ENCODE data around the gene IFI44L. TPM values are rescaled to one million over a fixed set of nuclear protein-coding genes. Genes with fewer than 3 reads are reported as not detected.

Gene IFI44L
- total RNA-seq, 1 donor from 2014 or later, result 0.88 TPM

GRCh38 chr1:78645723-78646122, 25.5 kb downstream of the IFI44L start:
- no peak for ATAC-seq

- no peak for ATAC-seq
These were observed 27.0 kb downstream of the IFI44L start for GRCh38 chr1:78647238-78647637.

- peak; percentile 89 for ATAC-seq
These were observed 29.4 kb downstream of the IFI44L start, which contains the start of gene IFI44 for GRCh38 chr1:78649628-78650027. Gene IFI44, plus strand, starts transcription at chr1:78649831. Its CDS starts 365 bp downstream, at chr1:78650196.

GRCh38 chr1:78650114-78650660, 29.9 kb downstream of the IFI44L start:
- ATAC-seq, result no peak

GRCh38 chr1:78651241-78651640, 31.0 kb downstream of the IFI44L start:
- ATAC-seq, result no peak

GRCh38 chr1:78652019-78652560, 31.8 kb downstream of the IFI44L start:
- ATAC-seq, result no peak

- no peak for ATAC-seq
These were observed 38.7 kb downstream of the IFI44L start for GRCh38 chr1:78658901-78659300.

GRCh38 chr1:78663923-78664322, 43.7 kb downstream of the IFI44L start:
- ATAC-seq, result no peak

- ATAC-seq, result no peak
These were observed 44.5 kb downstream of the IFI44L start for GRCh38 chr1:78664763-78665162.

GRCh38 chr1:78665809-78666208, 45.6 kb downstream of the IFI44L start:
- no peak for ATAC-seq

- no peak for ATAC-seq
These were observed 47.7 kb downstream of the IFI44L start for GRCh38 chr1:78667939-78668338.

GRCh38 chr1:78668427-78668826, 48.2 kb downstream of the IFI44L start:
- ATAC-seq, result no peak

- no peak for ATAC-seq
These were observed 52.2 kb downstream of the IFI44L start for GRCh38 chr1:78672428-78672827.

- no peak for ATAC-seq
These were observed 52.9 kb downstream of the IFI44L start for GRCh38 chr1:78673120-78673519.

- no peak for ATAC-seq
These were observed 56.2 kb downstream of the IFI44L start for GRCh38 chr1:78676347-78676982.

GRCh38 chr1:78676993-78677392, 56.7 kb downstream of the IFI44L start:
- no peak for ATAC-seq

- no peak for ATAC-seq
These were observed 57.5 kb downstream of the IFI44L start for GRCh38 chr1:78677788-78678187.

GRCh38 chr1:78678324-78678723, 58.1 kb downstream of the IFI44L start:
- no peak for ATAC-seq

- ATAC-seq, result no peak
These were observed 61.0 kb downstream of the IFI44L start for GRCh38 chr1:78681265-78681664.

- ATAC-seq, result no peak
These were observed 62.2 kb downstream of the IFI44L start for GRCh38 chr1:78682496-78682895.

GRCh38 chr1:78683079-78683478, 62.8 kb downstream of the IFI44L start:
- no peak for ATAC-seq

- no peak for ATAC-seq
These were observed 67.1 kb downstream of the IFI44L start for GRCh38 chr1:78687315-78687714.

GRCh38 chr1:78687914-78688313, 67.7 kb downstream of the IFI44L start:
- ATAC-seq, result no peak

- no peak for ATAC-seq
These were observed 68.4 kb downstream of the IFI44L start for GRCh38 chr1:78688697-78689096.

Data from esophagus mucosa (tissue), 1 donor.